Mucosa of descending colon (tissue), 3 donors: Measurements from ENCODE around the gene LRRC37A3. TPM values are rescaled to one million over a fixed set of nuclear protein-coding genes. Genes with fewer than 3 reads are reported as not detected.
"Not testable (repeated sequence)": the region's sequence is repeated elsewhere in the genome, so short reads cannot be mapped to it uniquely, and the experiment has no call there.

ENCODE experiments used
- ATAC-seq: fragments of 200-7000 bp; cut with Tn5 transposase; one replicate; pipeline ENCODE4 v1.9.1; 2020; ENCODE audit warnings: mild to moderate bottlenecking, moderate library complexity
- DNase-seq, 3 donors: peaks; one replicate each; pipeline ENCODE4 v3.0.0-alpha.2; 2020
- H3K36me3 ChIP-seq: fragments of 200-600 bp; one replicate; pipeline ENCODE4 v1.8.0; 2021; ENCODE audit warnings: low read depth, mild to moderate bottlenecking
- H3K4me1 ChIP-seq: fragments of 200-600 bp; one replicate; pipeline ENCODE4 v1.8.0; 2021; ENCODE audit warnings: low read depth, mild to moderate bottlenecking
- H3K4me3 ChIP-seq: fragments of 200-600 bp; one replicate; pipeline ENCODE4 v1.8.0; 2021; ENCODE audit warnings: mild to moderate bottlenecking
- H3K9me3 ChIP-seq: fragments of 200-600 bp; one replicate; pipeline ENCODE4 v1.8.0; 2021; ENCODE audit warnings: mild to moderate bottlenecking
- CTCF ChIP-seq: fragments of 200-600 bp; IDR thresholded peaks from one replicate; pipeline ENCODE4 v1.8.0; 2022; ENCODE audit warnings: antibody characterized with exemption, mild to moderate bottlenecking
- intact Hi-C, 2 donors: fragments of 100-400 bp; cut with DNase I in 1 of 2; cut with micrococcal nuclease in 1 of 2; formaldehyde crosslinking; loops; one replicate each; pipeline versions ENCODE4 v1.11.0 to v1.11.1; 2022; cut with DNase I, micrococcal nuclease
- long read RNA-seq, 2 donors: library from polyadenylated mRNA; unstranded; transcript quantifications; one replicate each; pipeline ENCODE4 v2.0.0, GENCODE V29; 2019 to 2021
- total RNA-seq, 3 donors: library from RNA; stranded (reverse); fragmentation: NEBNext Ultra II Directional in 2 of 3; extraction: Animal tissue kit (Norgen Biotek cat#: 25700) in 2 of 3; gene quantifications; one replicate each; pipeline versions ENCODE4 v1.2.1 to v1.2.4, GENCODE V29; 2021 to 2023
- donor health status: DM: no; HTN: no; CAD: no; lungs with moderate emphysema.
- donor health status: DM: no; HTN: no; CAD: no.
- donor health status: DM: no; HTN: yes; CAD: no.

Gene LRRC37A3
- 10 to 100 TPM; 10.2 to 16.8 (median 13.1) TPM for total RNA-seq
- long read RNA-seq, donor 1, partial matches to known transcripts, result 0 of 3 reads
- long read RNA-seq, donor 1, other reads (novel, unspliced or antisense), result 3 of 3 reads
- long read RNA-seq, donor 2, partial matches to known transcripts, result 0 of 1 reads
- long read RNA-seq, donor 2, other reads (novel, unspliced or antisense), result 1 of 1 reads

- TF ChIP-seq CTCF, result peak; percentile 91
- peak; percentile 99 for ATAC-seq
- H3K4me3 ChIP-seq, result peak within 1 kb of the TSS; percentile 56
- H3K36me3 ChIP-seq, H3K9me3 ChIP-seq, intact Hi-C loops, H3K4me1 ChIP-seq: not testable (repeated sequence)
- peak; percentile 98 to 100 (median 99) for DNase-seq
Observed at GRCh38 chr17:64919289-64920025, at the start of gene LRRC37A3. LRRC37A3 (minus strand) TSS chr17:64919478; CDS start chr17:64897257, 22,221 bp downstream.

- not testable (repeated sequence) for H3K9me3 ChIP-seq, H3K4me3 ChIP-seq, H3K36me3 ChIP-seq
- ATAC-seq (peak; percentile 95), DNase-seq (peak; percentile 66 to 92 (median 86))
- H3K4me1 ChIP-seq, result peaks cover 11% of the 10 kb centered on the region
- intact Hi-C loops, result loop anchor here (5.0 to 10.0 kb wide), 2 partner anchors 136 to 139 kb away; no protein-coding TSS in a partner anchor
Observed at GRCh38 chr17:64965873-64966287, 46.6 kb upstream of the LRRC37A3 start.

GRCh38 chr17:64965256-64965872 is 46.1 kb upstream of the LRRC37A3 start:
- intact Hi-C loops, result loop anchor here (5.0 to 10.0 kb wide), 2 partner anchors 137 to 139 kb away; no protein-coding TSS in a partner anchor
- not testable (repeated sequence) for DNase-seq, H3K4me3 ChIP-seq, H3K9me3 ChIP-seq, H3K36me3 ChIP-seq
- ATAC-seq, result peak; percentile 9
- H3K4me1 ChIP-seq, result peaks cover 11% of the 10 kb centered on the region

- intact Hi-C loops, result loop anchor here (5.0 to 10.0 kb wide), 2 partner anchors 138 to 140 kb away; no protein-coding TSS in a partner anchor
- DNase-seq, result no peak
- H3K4me1 ChIP-seq, result peaks cover 11% of the 10 kb centered on the region
- no peaks in the 10 kb centered on the region for H3K9me3 ChIP-seq
- no peak for TF ChIP-seq CTCF
- no peak for ATAC-seq
- no peak overlapping the region for H3K4me3 ChIP-seq
- no peaks in the 10 kb centered on the region for H3K36me3 ChIP-seq
Observed at GRCh38 chr17:64964796-64965195, 45.5 kb upstream of the LRRC37A3 start.

- intact Hi-C loops, result loop anchor here in 1 of 2 donors (10.0 kb wide), 1 partner anchor 141 kb away; no protein-coding TSS in a partner anchor
- not testable (repeated sequence) for ATAC-seq, H3K4me3 ChIP-seq, H3K36me3 ChIP-seq, H3K9me3 ChIP-seq, H3K4me1 ChIP-seq, DNase-seq
Observed at GRCh38 chr17:64963814-64964213, 44.5 kb upstream of the LRRC37A3 start.

GRCh38 chr17:64961563-64962378 is 42.5 kb upstream of the LRRC37A3 start:
- intact Hi-C loops, result loop anchor here in 1 of 2 donors (10.0 kb wide), 1 partner anchor 143 kb away; no protein-coding TSS in a partner anchor
- H3K4me3 ChIP-seq, H3K36me3 ChIP-seq, H3K4me1 ChIP-seq, H3K9me3 ChIP-seq: not testable (repeated sequence)
- TF ChIP-seq CTCF, result peak; percentile 33
- DNase-seq (peak in 1 of 3 donors; percentile 88), ATAC-seq (peak; percentile 77)
